Spinal cord (tissue), 10 donors: ENCODE measurements around the gene LEPR. TPM values are rescaled to one million over a fixed set of nuclear protein-coding genes. Genes with fewer than 3 reads are reported as not detected.

Experiments
- DNase-seq, 6 donors: peaks; one replicate each; pipeline versions ENCODE4 v3.0.0 to v3.0.0-alpha.2; 2013 to 2015; ENCODE audit warnings: low spot score in 6 of 6, low read depth in 4 of 6
- H3K27ac ChIP-seq: one replicate; pipeline ENCODE4 v1.5.1; 2013; ENCODE audit warnings: low read depth, low read length, control low read depth
- H3K27me3 ChIP-seq: one replicate; pipeline ENCODE4 v1.6.1; 2013; ENCODE audit warnings: low read length; ENCODE audit not compliant: control insufficient read depth, insufficient read depth
- H3K36me3 ChIP-seq: one replicate; pipeline ENCODE4 v1.6.1; 2013; ENCODE audit warnings: low read length; ENCODE audit not compliant: control insufficient read depth, insufficient read depth
- H3K4me1 ChIP-seq: one replicate; pipeline ENCODE4 v1.6.1; 2013; ENCODE audit warnings: low read length; ENCODE audit not compliant: control insufficient read depth, insufficient read depth
- H3K4me3 ChIP-seq: one replicate; pipeline ENCODE4 v1.5.1; 2013; ENCODE audit warnings: low read depth, low read length, control low read depth
- H3K9me3 ChIP-seq: one replicate; pipeline ENCODE4 v1.6.1; 2013; ENCODE audit warnings: low read length; ENCODE audit not compliant: control insufficient read depth, insufficient read depth
- WGBS: methylation state at CpG from one replicate; pipeline ENCODE4 v1.1.5; 2013; ENCODE audit warnings: missing lambda C conversion rate; ENCODE audit not compliant: insufficient coverage; 5-methylcytosine and 5-hydroxymethylcytosine counted together
- polyA plus RNA-seq, 2 donors: library from polyadenylated mRNA; unstranded; fragments of 120-200 nt; gene quantifications; one replicate each; pipeline ENCODE4 v1.2.1, GENCODE V29; 2013; ENCODE audit not compliant: insufficient read length in 2 of 2
- total RNA-seq, 2 donors: library from RNA; depleted of rRNA in 1 of 2; stranded (reverse); fragments of 120-200 nt in 1 of 2; fragments of >200 nt in 1 of 2; gene quantifications; one replicate each; pipeline versions ENCODE4 v1.2.3 to v1.2.4, GENCODE V29; 2013 to 2014
- donor health status: healthy.

LEPR gene
- total and polyA plus RNA-seq, 4 donors = 6.9 to 197 (median 75.0) TPM

- Histone ChIP-seq H3K36me3 (no peaks in the 10 kb centered on the region), H3K4me1 (no peaks in the 10 kb centered on the region), H3K9me3 (no peaks in the 10 kb centered on the region), H3K27me3 (no peaks in the 10 kb centered on the region), H3K27ac (no peak overlapping the region), H3K4me3 (no peak overlapping the region)
- 88% methylated on average over 1 of the region's 8 CpGs for WGBS
- DNase-seq = no peak
These were observed 12.4 kb downstream of the LEPR start for GRCh38 chr1:65432918-65433317.

- H3K9me3 ChIP-seq = no peaks in the 10 kb centered on the region
- no CpG with 5 or more reads among the region's 1 CpG for WGBS
- H3K4me1 ChIP-seq = no peaks in the 10 kb centered on the region
- DNase-seq = no peak
- no peaks in the 10 kb centered on the region for H3K36me3 ChIP-seq
- no peaks in the 10 kb centered on the region for H3K27me3 ChIP-seq
- H3K4me3 ChIP-seq = no peak overlapping the region
- no peak overlapping the region for H3K27ac ChIP-seq
These were observed 13.8 kb downstream of the LEPR start for GRCh38 chr1:65434255-65434654.

GRCh38 chr1:65434760-65435159 lies 14.3 kb downstream of the LEPR start:
- no peak for DNase-seq
- Histone ChIP-seq H3K27ac (no peak overlapping the region), H3K4me3 (no peak overlapping the region), H3K4me1 (no peaks in the 10 kb centered on the region), H3K36me3 (no peaks in the 10 kb centered on the region), H3K9me3 (no peaks in the 10 kb centered on the region), H3K27me3 (no peaks in the 10 kb centered on the region)
- no CpG with 5 or more reads among the region's 3 CpGs for WGBS

GRCh38 chr1:65435987-65436386 lies 15.5 kb downstream of the LEPR start:
- no peak overlapping the region for H3K27ac ChIP-seq
- H3K36me3 ChIP-seq = no peaks in the 10 kb centered on the region
- H3K4me1 ChIP-seq = no peaks in the 10 kb centered on the region
- H3K9me3 ChIP-seq = no peaks in the 10 kb centered on the region
- 58% methylated on average over 2 of the region's 2 CpGs for WGBS
- no peak overlapping the region for H3K4me3 ChIP-seq
- DNase-seq = peak in 1 of 6 donors; percentile 37
- H3K27me3 ChIP-seq = no peaks in the 10 kb centered on the region

GRCh38 chr1:65437616-65438015 lies 17.1 kb downstream of the LEPR start:
- H3K27ac ChIP-seq = no peak overlapping the region
- H3K4me1 ChIP-seq = no peaks in the 10 kb centered on the region
- 98% methylated on average over 4 of the region's 7 CpGs for WGBS
- H3K36me3 ChIP-seq = no peaks in the 10 kb centered on the region
- H3K9me3 ChIP-seq = no peaks in the 10 kb centered on the region
- H3K27me3 ChIP-seq = no peaks in the 10 kb centered on the region
- no peak overlapping the region for H3K4me3 ChIP-seq
- no peak for DNase-seq

GRCh38 chr1:65440322-65440900 lies 19.9 kb downstream of the LEPR start:
- 84% methylated on average over 9 of the region's 12 CpGs for whole genome bisulfite sequencing
- DNase-seq = no peak
- Histone ChIP-seq H3K27me3 (no peaks in the 10 kb centered on the region), H3K36me3 (no peaks in the 10 kb centered on the region), H3K4me3 (no peak overlapping the region), H3K27ac (no peak overlapping the region), H3K4me1 (no peaks in the 10 kb centered on the region), H3K9me3 (no peaks in the 10 kb centered on the region)

GRCh38 chr1:65440915-65441314 lies 20.4 kb downstream of the LEPR start:
- Histone ChIP-seq H3K27me3 (no peaks in the 10 kb centered on the region), H3K36me3 (no peaks in the 10 kb centered on the region), H3K4me3 (no peak overlapping the region), H3K9me3 (no peaks in the 10 kb centered on the region), H3K27ac (no peak overlapping the region), H3K4me1 (no peaks in the 10 kb centered on the region)
- peak in 1 of 6 donors; percentile 83 for DNase-seq
- WGBS = no CpG with 5 or more reads among the region's 1 CpG

GRCh38 chr1:65441464-65441863 lies 21.0 kb downstream of the LEPR start:
- Histone ChIP-seq H3K27ac (no peak overlapping the region), H3K27me3 (no peaks in the 10 kb centered on the region), H3K9me3 (no peaks in the 10 kb centered on the region), H3K36me3 (no peaks in the 10 kb centered on the region), H3K4me1 (no peaks in the 10 kb centered on the region), H3K4me3 (no peak overlapping the region)
- no peak for DNase-seq
- 65% methylated on average over 2 of the region's 3 CpGs for WGBS

- Histone ChIP-seq H3K27me3 (no peaks in the 10 kb centered on the region), H3K4me3 (no peak overlapping the region), H3K4me1 (no peaks in the 10 kb centered on the region), H3K36me3 (no peaks in the 10 kb centered on the region), H3K27ac (no peak overlapping the region), H3K9me3 (no peaks in the 10 kb centered on the region)
- no peak for DNase-seq
- 80% methylated on average over 1 of the region's 1 CpG for WGBS
These were observed 22.0 kb downstream of the LEPR start for GRCh38 chr1:65442442-65442841.

GRCh38 chr1:65443647-65444046 lies 23.2 kb downstream of the LEPR start:
- no peak for DNase-seq

More at GRCh38 chr1:65443647-65444046, 23.2 kb downstream of the LEPR start:
- Histone ChIP-seq H3K4me1 (no peaks in the 10 kb centered on the region), H3K4me3 (no peak overlapping the region), H3K9me3 (no peaks in the 10 kb centered on the region), H3K36me3 (no peaks in the 10 kb centered on the region), H3K27ac (no peak overlapping the region), H3K27me3 (no peaks in the 10 kb centered on the region)
- no CpG with 5 or more reads among the region's 2 CpGs for WGBS
